ENCODE results near the gene CTDSP2.
"Not testable (repeated sequence)": the region's sequence is repeated elsewhere in the genome, so short reads cannot be mapped to it uniquely, and the experiment has no call there.

Gene CTDSP2

GRCh38 chr12:57881035-57881434, 34.5 kb upstream of the CTDSP2 start:
- not testable (repeated sequence) for DNase-seq

GRCh38 chr12:57877876-57878275, 31.3 kb upstream of the CTDSP2 start:
- DNase-seq: no peak

GRCh38 chr12:57875753-57876547, 29.4 kb upstream of the CTDSP2 start:
- no peak for DNase-seq

GRCh38 chr12:57874166-57875108, 27.9 kb upstream of the CTDSP2 start:
- DNase-seq: no peak

- DNase-seq: no peak
These were observed 25.8 kb upstream of the CTDSP2 start for GRCh38 chr12:57872362-57872761.

- DNase-seq: no peak
These were observed 23.4 kb upstream of the CTDSP2 start for GRCh38 chr12:57869927-57870318.

GRCh38 chr12:57869298-57869926, 22.9 kb upstream of the CTDSP2 start:
- DNase-seq: no peak

- DNase-seq: no peak
These were observed 22.3 kb upstream of the CTDSP2 start for GRCh38 chr12:57868851-57869268.

- no peak for DNase-seq
These were observed 21.7 kb upstream of the CTDSP2 start for GRCh38 chr12:57868221-57868620.

- no peak for DNase-seq
These were observed 19.9 kb upstream of the CTDSP2 start for GRCh38 chr12:57866308-57867019.

- peak; percentile 74 to 81 for DNase-seq
These were observed 18.7 kb upstream of the CTDSP2 start for GRCh38 chr12:57865084-57865751.

- no peak for DNase-seq
These were observed 18.0 kb upstream of the CTDSP2 start for GRCh38 chr12:57864442-57865083.

GRCh38 chr12:57863676-57864075, 17.1 kb upstream of the CTDSP2 start:
- no peak for DNase-seq

- no peak for DNase-seq
These were observed 15.4 kb upstream of the CTDSP2 start for GRCh38 chr12:57861967-57862366.

- DNase-seq: not testable (repeated sequence)
These were observed 14.4 kb upstream of the CTDSP2 start for GRCh38 chr12:57860883-57861282.

GRCh38 chr12:57859121-57859520, 12.6 kb upstream of the CTDSP2 start:
- no peak for DNase-seq

GRCh38 chr12:57858123-57858522, 11.6 kb upstream of the CTDSP2 start:
- not testable (repeated sequence) for DNase-seq

GRCh38 chr12:57854965-57855364, 8.4 kb upstream of the CTDSP2 start:
- DNase-seq: no peak

GRCh38 chr12:57853864-57854556, 7.5 kb upstream of the CTDSP2 start:
- no peak for DNase-seq

- no peak for DNase-seq
These were observed 6.3 kb upstream of the CTDSP2 start for GRCh38 chr12:57852620-57853500.
